Measurements from ENCODE around the gene IDS.
"Not testable (repeated sequence)": the region's sequence is repeated elsewhere in the genome, so short reads cannot be mapped to it uniquely, and the experiment has no call there.

IDS gene

DNA sequence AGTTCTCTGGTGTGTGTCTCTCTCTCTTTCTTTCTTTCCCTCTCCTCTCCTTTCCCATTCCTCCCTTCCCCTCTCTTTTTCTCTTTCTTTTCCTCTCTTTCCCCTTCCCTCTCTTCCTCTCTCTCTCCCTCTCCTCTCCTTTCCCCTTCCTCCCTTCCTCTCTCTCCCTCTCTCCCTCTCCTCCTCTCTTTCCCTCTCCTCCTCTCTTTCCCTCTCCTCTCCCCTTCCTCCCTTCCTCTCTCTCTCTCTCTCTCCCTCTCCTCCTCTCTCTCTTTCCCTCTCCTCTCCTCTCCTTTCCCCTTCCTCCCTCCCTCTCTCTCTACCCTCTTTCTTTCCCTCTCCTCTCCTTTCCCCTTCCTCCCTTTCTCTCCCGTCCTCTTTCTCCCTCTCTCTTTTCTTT is 23.3 kb upstream of the IDS start:
- in situ Hi-C loops (cut with HindIII; ENCODE audit: low sequenced_read_pairs) = no loop called here

DNA sequence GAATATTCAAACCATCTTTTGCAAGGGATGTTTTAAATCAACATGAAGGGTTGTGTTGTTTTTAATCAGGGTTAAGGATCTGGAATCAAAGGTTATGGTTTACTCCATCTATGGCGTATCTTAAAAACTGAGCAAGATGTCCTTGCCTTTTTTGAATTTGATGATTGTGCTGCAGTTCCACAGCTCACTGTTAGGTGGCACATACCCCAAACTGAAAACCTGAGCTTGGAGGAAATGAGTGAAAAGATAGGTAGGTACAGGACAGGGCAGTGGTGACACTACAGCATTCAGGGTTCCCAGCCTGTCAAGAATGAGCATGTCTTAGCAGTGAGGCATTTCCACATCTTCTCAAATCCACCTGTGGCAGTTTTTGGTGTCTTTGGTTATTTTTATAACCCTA is 22.6 kb upstream of the IDS start:
- in situ Hi-C loops (cut with HindIII; ENCODE audit: low sequenced_read_pairs) = no loop called here

DNA sequence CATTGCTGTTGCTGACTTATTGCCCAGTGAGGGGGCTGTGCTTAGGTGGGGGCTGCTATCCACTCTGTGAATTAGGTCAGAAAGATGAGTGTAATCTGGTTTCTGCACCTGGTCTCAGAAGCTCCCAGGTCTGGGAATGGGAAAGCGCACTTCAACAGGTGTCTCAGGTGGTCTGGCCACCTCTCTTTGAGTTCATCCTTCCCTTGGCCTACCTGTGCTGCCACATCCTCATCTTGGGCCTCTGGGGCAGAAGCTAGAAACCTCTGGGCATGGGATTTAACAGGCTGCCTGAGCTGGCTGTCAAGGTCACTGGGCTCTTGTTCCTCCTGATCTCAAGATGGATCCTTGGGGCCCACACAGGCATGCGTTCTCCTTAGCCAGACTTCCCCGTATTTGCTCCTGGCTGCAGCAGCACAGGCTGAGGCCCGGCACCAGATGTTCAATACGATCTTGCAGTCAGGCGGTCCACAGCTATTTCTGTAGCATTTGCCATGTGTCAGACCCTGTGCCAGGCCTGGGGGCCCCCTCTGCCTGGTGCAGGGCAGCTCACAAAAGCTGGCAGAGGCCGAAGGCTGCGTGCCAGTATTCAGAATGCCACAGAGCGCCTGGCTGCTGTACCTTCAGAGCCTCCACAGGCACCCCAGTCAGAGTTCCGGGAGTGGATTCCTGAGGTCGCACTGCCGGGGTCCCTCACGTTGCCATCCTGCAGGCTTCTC is 21.4 kb upstream of the IDS start:
- in situ Hi-C loops (cut with HindIII; ENCODE audit: low sequenced_read_pairs) = not testable (repeated sequence)

DNA sequence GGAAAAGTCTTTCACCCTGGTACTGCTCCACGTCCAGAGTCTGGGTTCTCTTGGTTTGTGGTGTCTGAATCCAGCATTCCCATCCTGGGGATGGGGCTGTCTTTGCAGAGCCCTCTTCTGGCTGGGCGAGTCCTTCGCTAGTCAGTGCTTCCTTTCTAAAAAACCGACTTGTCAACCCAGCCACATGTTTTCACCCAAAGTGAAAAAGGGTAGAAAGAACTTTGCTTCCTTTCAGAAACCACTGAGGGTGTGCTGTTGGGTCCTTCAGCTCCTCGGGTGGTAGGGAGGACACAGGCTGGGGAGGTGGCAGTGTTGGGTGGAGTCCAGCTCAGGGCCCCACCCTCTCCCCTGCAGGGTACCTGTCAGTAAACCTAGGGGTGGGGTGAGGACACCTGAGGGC is 20.8 kb upstream of the IDS start:
- in situ Hi-C loops (cut with HindIII; ENCODE audit: low sequenced_read_pairs) = not testable (repeated sequence)

DNA sequence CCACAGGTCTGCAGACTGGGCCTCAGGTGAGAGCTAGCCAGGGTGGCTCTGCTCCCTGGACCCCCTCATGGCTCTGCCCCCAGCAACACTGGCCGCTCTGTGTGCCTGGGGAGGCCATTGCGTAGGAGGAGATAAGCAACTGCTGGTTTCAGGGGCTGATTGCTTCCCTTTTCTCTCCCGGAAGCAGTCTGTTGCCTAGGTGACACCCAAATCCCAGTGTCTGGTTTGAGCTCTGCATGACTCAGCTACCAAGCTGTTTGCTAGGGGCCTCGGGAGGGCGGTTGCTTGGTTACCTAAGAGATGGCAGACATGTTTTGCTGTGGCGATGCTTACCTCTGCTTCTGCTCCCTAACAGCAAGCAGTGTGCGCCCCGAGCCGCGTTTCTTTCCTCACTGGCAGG is 20.3 kb upstream of the IDS start:
- in situ Hi-C loops (cut with HindIII; ENCODE audit: low sequenced_read_pairs) = not testable (repeated sequence)

DNA sequence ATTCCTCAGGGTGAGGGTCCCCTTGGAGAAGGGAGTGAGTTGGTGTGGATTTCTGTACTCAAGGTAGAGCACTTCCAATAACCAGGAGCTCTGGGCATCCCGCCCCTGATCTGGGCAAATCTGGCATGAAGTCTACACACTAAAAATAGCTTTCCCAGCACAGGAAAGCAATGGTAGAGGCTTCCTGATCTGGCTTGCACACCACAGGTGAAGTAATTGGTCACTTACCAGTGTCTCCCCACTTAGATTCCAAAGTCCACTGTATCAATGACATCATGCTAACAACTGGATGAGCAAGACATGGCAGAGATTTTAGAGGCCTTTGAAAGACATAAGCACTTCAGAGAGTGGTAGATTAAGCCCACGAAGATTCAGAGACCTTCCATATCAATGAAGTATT is 17.8 kb upstream of the IDS start:
- in situ Hi-C loops (cut with HindIII; ENCODE audit: low sequenced_read_pairs) = loop anchor here (25.0 kb wide), 1 partner anchor 114 kb away; the partner anchor contains the start of gene TMEM185A

DNA sequence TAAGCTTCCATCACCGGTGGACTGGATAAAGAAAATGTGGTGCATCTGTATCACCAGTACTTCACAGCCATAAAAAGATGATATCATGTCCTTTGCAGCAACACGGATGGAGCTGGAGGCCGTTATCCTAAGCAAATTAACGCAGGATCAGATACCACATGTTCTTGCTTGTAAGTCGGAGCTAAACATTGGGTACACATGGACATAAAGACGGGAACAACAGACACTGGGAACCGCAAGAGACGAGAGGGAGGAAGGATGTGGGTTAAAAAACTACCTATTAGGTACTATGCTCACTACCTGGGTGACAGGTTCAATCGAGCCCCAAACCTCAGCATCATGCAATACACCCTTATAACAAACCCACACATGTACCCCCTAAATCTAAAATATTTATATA is 16.3 kb upstream of the IDS start:
- in situ Hi-C loops (cut with HindIII; ENCODE audit: low sequenced_read_pairs) = loop anchor here (25.0 kb wide), 1 partner anchor 116 kb away; the partner anchor contains the start of gene TMEM185A

DNA sequence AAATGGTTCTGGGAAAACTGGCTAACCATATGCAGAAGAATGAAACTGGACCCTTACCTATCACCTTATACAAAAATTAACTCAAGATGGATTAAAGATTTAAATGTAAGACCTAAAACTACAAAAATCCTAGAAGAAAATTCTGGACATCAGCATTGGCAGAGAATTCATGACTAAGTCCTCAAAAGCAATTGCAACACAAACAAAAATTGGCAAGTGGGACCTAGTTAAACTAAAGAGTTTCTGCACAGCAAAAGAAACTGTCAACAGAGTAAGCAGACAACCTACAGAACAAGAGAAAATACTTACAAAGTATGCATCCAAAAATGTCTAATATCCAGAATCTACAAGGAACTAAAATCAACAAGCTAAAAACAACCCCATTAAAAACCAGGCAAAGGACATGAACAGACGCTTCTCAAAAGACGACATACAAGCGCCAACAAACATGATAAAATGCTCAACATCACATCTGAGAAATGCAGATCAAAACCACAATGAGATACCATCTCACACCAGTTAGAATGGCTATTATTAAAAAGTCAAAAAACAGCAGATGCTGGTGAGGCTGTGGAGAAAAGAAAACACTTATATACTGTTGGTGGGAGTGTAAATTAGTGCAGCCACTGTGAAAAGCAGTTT is 15.7 kb upstream of the IDS start:
- in situ Hi-C loops (cut with HindIII; ENCODE audit: low sequenced_read_pairs) = loop anchor here (25.0 kb wide), 1 partner anchor 117 kb away; the partner anchor contains the start of gene TMEM185A

DNA sequence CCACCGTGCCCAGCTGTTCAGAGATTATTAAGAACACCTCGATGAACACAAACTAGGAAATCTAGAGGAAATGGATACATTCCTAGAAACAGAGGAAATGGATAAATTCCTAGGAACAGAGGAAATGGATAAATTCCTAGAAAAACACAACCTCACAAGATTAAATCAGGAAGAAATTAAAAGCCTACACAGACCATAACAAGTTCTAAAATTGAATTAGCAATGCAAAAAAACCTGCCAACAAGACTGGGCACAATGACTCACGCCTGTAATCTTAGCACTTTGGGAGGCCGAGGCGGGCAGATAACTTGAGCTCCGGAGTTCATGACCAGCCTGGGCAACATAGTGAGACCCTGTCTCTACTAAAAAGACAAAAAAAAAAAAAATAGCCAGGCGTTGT is 13.1 kb upstream of the IDS start:
- in situ Hi-C loops (cut with HindIII; ENCODE audit: low sequenced_read_pairs) = loop anchor here (25.0 kb wide), 1 partner anchor 119 kb away; the partner anchor contains the start of gene TMEM185A

DNA sequence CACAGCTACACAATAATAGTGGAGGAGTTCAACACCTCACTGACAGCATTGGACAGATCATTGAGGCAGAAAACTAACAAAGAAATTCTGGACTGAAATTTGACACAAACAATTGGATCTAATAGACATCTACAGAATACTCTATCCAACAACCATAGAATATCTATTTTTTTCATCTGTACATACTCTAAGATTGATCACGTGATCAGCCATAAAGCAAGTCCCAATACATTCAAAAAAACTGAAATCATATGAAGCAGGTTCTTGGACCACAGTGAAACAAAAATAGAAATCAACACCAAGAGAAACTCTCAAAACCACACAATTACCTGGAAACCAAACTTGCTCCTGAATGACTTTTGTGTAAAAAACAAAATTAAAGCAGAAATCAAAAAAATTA is 12.2 kb upstream of the IDS start:
- in situ Hi-C loops (cut with HindIII; ENCODE audit: low sequenced_read_pairs) = loop anchor here (25.0 kb wide), 1 partner anchor 120 kb away; the partner anchor contains the start of gene TMEM185A

DNA sequence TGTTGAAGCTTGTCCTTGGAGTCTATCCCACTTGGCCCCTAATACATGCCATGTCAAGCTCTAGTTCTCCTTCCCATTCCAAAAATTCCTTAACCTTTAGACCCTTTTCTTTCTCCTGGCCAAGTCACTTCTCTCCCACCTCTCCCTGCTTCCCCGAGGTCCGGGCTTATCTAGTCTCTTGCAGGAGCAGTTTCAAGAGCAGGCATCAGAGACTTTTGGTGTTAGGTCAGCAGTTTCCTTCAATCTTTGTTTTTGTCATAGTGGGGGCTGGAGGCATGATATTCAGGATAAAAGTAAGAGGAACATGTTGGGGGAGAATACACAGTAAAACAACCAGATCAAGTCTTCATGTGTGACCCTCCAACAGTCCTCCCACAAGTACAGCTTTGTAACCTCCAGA is 11.5 kb upstream of the IDS start:
- in situ Hi-C loops (cut with HindIII; ENCODE audit: low sequenced_read_pairs) = loop anchor here (25.0 kb wide), 1 partner anchor 121 kb away; the partner anchor contains the start of gene TMEM185A

DNA sequence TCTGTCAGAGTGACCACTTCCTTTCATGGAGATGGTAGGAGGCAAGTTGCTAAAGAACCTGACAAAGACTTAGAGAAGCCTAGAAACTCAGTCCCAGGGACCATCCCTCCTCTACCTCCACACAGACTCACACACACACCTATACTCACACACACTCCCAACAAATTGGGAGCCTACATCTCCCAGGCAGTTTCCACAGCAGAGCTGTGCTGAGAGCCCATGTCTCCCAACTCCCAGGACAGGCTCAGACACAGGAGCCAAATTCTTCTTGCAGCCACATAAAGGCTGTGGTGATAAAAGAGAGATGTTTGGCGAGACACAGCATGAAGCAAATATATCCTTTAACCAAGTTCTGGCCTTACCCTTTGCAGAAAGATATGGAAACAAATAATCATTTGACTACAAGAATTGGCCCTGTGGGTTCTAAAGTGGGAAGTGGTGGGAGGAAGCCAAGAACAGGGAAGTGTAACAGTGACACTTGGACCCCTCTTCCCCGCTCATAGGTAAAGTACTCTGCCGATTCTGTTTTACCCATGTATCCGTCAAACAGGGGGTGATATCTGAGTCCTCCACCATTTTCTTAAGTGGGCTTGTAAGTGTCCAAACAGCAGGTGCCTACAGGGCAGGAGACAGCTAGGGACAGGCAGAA is 11.0 kb upstream of the IDS start:
- in situ Hi-C loops (cut with HindIII; ENCODE audit: low sequenced_read_pairs) = loop anchor here (25.0 kb wide), 1 partner anchor 121 kb away; the partner anchor contains the start of gene TMEM185A

DNA sequence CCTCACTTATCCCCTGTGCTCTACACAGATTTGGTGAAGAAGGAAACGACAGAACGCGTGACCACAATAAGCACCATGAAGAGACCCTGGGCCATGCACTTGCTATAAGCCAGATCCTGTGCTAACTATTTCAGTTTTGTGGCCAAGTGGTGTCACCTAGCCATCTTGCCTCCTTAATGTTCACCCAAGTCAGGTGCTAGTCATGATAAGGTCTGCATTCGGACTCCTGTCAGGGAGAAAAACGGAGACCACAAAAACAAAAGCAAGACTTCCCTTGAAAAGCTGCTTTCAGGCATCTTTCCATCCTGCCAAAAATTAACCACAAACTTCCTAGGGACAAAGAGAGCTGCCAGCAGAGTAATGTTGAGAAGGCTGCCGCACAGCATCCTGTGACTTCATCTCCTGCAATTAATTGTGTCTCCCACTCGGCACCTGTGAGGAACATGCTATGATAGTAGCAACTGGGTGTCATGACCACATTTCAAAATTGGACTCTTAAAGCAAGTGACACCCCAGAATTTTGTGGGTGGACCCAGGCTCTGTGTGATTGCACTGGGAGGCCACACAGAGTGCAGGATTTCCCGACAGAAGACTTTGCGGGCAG is 8.8 kb upstream of the IDS start:
- in situ Hi-C loops (cut with HindIII; ENCODE audit: low sequenced_read_pairs) = loop anchor here (25.0 kb wide), 1 partner anchor 123 kb away; the partner anchor contains the start of gene TMEM185A

DNA sequence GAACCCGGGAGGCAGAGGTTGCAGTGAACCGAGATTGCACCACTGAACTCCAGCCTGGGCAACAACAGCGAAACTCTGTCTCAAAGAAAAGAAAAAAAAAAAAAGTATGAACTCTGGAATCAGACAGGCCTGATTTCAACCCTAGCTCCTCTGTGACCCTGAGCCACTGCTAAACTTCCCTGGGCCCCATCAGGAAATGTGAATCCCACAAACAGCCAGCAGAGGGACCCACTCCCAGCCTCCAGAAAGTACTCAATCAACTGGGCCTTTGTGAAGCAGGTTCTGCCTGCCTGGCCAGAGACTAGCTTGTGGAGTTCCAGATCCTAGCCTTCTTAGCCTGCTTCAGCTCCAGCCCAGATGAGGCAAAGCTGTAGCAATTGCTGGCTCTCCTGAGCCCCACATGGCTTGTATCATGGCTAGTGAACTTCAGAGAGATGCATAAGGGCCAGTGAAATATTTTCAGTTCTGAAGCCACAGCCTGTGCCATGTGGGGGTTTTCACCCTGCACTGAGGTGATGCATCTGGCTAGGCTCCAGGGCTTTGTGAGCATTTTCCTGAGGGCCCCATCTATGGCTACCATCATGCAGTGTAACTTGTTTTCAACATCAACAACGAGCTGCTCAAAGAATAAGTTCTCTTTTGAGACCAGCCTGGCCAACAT is 7.2 kb upstream of the IDS start:
- in situ Hi-C loops (cut with HindIII; ENCODE audit: low sequenced_read_pairs) = loop anchor here (25.0 kb wide), 1 partner anchor 125 kb away; the partner anchor contains the start of gene TMEM185A

DNA sequence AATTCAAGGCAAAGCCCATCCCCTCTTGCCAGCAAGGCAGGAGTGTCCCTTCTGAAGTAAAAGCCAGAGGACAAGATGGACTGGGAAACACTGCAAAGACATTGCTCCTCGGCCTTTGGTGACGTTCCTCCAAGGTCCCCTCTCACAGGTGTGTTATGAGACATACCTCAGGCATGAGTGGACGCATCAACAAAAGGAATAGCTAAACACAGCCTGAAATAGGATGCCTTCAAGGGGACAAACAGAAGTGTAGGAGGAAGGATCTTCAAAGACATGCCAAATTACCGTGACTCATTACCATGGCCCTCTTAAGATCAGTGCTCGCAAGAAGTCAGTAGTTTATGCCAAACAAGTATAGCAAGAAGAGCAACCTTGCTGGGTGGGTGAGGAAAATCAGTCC is 6.0 kb upstream of the IDS start:
- in situ Hi-C loops (cut with HindIII; ENCODE audit: low sequenced_read_pairs) = loop anchor here (25.0 kb wide), 1 partner anchor 126 kb away; the partner anchor contains the start of gene TMEM185A

DNA sequence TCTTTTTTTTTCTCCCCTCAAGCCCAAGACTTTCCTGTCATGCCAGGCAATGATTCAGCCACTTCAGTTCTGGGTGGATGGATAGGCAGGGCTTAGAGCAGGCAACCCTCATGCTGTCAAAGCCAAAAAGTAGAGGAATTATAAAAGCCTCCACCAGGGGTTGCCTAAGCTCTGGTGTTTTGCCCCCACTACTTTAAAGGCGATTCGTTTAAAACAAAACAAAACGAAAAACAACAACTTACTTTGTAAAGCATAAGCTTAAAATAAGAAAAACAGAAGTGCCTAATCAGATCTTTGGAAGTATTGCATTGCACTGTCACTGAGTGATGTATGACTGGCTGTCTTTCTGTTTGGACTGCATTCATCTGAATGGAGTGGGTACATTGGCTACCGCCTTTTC is 5.3 kb upstream of the IDS start:
- in situ Hi-C loops (cut with HindIII; ENCODE audit: low sequenced_read_pairs) = loop anchor here (25.0 kb wide), 1 partner anchor 127 kb away; the partner anchor contains the start of gene TMEM185A

DNA sequence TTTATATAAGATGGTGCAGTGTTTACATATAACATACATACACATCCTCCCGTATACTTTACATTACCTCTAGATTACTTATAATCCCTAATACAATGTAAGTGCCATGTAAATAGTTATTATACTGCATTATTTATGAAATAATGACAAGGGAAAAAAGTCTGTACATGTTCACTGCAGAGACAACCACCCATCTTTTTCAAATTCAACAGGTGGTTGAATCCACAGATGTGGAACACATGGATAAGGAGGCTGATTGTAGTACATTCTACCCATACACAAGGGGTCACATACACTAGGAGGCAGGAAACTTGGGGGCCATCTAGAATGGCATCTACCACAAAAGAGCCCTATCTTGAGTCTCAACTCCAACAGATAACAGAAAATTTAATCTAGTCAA is 3.4 kb upstream of the IDS start:
- in situ Hi-C loops (cut with HindIII; ENCODE audit: low sequenced_read_pairs) = loop anchor here (25.0 kb wide), 1 partner anchor 129 kb away; the partner anchor contains the start of gene TMEM185A

DNA sequence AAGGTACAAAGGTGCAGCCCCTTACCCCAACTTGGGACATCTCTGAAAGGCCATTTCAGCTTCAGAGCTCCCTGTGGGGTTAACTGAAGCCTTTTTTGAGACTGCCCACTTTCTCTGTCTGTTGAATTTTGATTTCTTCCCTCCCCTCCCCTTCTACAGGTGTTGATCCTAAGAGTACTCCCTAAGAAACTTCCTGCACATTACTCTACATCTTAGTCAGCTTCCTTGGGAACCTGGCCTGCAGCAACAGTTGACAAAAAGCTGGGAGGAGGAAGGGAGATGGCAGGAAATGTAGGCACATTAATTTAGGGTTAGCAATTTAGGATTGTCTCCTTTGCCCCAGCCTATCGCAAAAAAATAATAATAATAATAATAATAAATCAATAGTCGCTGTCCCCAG is 1.2 kb upstream of the IDS start:
- in situ Hi-C loops (cut with HindIII; ENCODE audit: low sequenced_read_pairs) = loop anchor here (25.0 kb wide), 1 partner anchor 131 kb away; the partner anchor contains the start of gene TMEM185A

DNA sequence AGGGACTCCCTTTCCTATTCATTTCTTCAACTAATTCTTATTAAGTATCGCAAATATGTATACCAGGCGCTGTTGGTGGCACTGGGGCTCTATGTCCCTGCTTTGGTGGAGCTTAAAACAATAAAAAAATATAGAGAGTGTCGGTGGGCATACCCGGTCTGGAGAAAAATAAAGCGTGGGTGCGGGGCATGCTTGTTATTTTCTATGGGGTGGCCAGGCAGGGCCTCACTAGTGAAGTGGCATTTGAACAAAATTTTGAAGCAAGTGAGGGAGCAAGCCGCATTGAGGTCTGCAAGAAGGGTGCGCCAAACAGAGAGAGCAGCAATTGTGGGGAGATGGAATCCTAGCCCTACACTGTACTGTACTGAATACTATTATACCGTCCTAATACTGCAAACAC is 565 bp upstream of the IDS start:
- in situ Hi-C loops (cut with HindIII; ENCODE audit: low sequenced_read_pairs) = loop anchor here (25.0 kb wide), 1 partner anchor 132 kb away; the partner anchor contains the start of gene TMEM185A
